Stimulated activated memory B cell treated with anti-CD40 and anti-IgM and Interleukin-4, amounts not matched to agents 10 μg/mL and 1 μg/mL and 100 μg/mL, for 72 hours (primary cell): ENCODE measurements around the gene CPNE2.

ENCODE experiments used
- ATAC-seq: fragments of 150-1000 bp; cut with Tn5 transposase; 2 replicates; pipeline ENCODE4 v1.10.0; 2021
- H3K27ac Mint-ChIP-seq: one replicate; pipeline ENCODE4 v1.8.0; 2022; ENCODE audit warnings: mild to moderate bottlenecking, mixed read lengths
- H3K27me3 Mint-ChIP-seq: one replicate; pipeline ENCODE4 v1.8.0; 2022; ENCODE audit warnings: mixed read lengths
- H3K36me3 Mint-ChIP-seq: one replicate; pipeline ENCODE4 v1.8.0; 2022; ENCODE audit warnings: mixed read lengths
- H3K4me1 Mint-ChIP-seq: one replicate; pipeline ENCODE4 v1.8.0; 2022; ENCODE audit warnings: mixed read lengths
- H3K4me3 Mint-ChIP-seq: one replicate; pipeline ENCODE4 v1.8.0; 2022; ENCODE audit warnings: mild to moderate bottlenecking, moderate library complexity, mixed read lengths
- H3K9me3 Mint-ChIP-seq: one replicate; pipeline ENCODE4 v1.8.0; 2022; ENCODE audit warnings: mixed read lengths

CPNE2 gene

DNA sequence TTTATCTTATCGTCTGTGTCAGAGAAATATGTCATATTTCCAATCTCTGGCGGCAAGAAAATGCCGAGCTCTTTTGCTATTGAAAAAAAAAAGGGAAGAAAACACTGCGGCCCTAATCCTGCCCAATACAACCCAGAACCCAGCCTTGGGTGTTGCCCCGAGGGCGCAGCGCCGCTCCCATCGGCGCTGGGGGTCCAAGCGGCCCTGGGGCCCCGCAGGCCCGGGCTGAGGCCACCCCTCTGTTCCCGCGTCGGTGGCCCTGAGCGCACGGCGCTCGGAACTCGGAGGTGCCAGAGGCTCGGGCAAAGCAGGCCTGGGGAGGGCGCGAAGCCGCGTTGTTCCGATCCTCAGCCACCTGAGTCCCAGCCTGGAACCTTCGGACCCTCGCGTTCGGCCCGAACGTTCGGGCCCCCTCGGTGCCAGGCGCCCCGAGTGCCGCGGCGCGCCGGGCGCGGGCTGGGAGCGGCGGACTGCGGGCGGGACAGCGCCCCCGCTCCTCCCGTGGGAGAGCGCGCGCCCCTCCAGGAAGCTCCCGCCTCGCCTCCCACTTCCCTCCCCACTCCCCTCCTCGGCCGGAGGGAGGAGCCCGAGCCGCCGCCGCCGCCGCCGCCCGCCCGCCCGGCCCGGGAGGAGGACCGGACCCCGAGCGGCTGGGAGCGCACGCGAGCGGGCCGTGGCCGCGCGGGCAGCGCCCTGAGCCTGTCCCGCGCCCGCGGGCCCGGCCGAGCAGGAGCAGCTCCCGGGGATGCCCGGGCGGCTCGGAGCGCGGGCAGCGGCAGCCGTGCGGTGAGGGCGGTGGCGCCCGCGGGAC, at the start of gene CPNE2:
Gene CPNE2 (plus strand): TSS at position 609 of the 811 bp plus-strand sequence. CDS start 18,160 bp downstream, outside the sequence.
- H3K4me3 Mint-ChIP-seq: peak within 1 kb of the TSS; percentile 81
- no peaks in the 10 kb centered on the region for H3K36me3 Mint-ChIP-seq
- peak; percentile 62 for ATAC-seq
- H3K9me3 Mint-ChIP-seq: no peaks in the 10 kb centered on the region
- H3K27me3 Mint-ChIP-seq: peaks cover 20% of the 10 kb centered on the region
- peak within 1 kb of the TSS; percentile 60 for H3K27ac Mint-ChIP-seq
- peaks cover 13% of the 10 kb centered on the region for H3K4me1 Mint-ChIP-seq

DNA sequence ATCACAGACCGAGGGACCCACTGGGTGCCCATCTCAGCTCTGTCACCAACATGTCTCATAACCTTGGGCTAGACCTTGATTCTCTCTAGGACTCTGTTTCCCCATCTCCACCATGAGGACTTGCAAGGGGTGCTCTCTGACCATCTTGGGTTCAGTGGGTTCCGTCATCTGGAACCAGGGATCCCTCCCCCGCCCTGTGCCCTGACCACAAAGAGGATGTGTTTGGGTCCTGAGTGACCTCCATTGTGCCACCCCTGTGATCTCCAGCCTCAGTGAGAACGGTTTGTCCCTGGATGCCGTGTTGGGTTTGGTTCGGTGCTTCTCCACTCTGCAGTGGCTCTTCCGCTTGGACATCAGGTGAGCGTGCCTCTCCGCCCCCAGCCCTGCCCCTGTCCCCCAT, 49.1 kb upstream of the CPNE2 start:
- peaks cover 64% of the 10 kb centered on the region for H3K36me3 Mint-ChIP-seq
- H3K4me3 Mint-ChIP-seq: peak overlapping the region; percentile 39

DNA sequence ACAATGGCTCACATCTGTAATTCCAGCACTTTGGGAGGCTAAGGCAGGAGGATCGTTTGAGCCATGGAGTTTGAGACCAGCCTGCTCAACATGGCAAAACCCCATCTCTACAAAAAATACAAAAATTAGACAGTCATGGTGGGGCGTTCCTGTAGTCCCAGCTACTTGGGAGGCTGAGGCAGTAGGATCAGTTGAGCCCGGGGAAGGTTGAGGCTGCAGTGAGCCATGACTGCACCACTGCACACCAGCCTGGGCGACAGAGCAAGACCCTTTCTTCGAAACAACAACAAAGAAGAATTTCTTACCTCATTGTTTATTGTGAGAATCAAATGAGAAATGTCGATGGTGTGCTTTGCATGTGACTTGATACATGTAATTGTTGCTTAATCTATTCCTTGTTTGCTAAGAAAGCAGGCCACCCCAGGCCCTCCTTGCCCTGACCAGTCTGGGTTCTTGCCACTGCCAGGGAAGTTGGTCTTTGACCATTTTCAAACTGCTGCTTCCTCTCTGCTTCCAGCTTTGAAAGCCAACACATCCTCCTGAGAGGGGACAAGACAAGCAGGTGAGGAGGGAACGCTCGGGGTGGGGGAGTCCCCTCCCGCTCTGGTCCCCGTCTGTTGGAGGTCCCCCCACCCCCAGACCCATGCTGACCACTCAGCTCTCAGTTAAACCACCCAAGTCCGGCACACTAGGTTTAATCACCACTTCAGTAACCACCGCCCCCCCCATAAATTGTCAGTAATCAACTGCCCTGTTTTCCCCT, 47.3 kb upstream of the CPNE2 start:
- Mint-ChIP-seq H3K36me3 (peaks cover 66% of the 10 kb centered on the region), H3K4me3 (peak overlapping the region; percentile 50), H3K4me1 (peaks cover 94% of the 10 kb centered on the region)

More for the DNA sequence above, 49.1 kb upstream of the CPNE2 start:
- no peaks in the 10 kb centered on the region for H3K27me3 Mint-ChIP-seq
- ATAC-seq: no peak
- H3K9me3 Mint-ChIP-seq: no peaks in the 10 kb centered on the region
- H3K27ac Mint-ChIP-seq: peak overlapping the region; percentile 97
- H3K4me1 Mint-ChIP-seq: peaks cover 96% of the 10 kb centered on the region

GRCh38 chr16:57045694-57046381, 46.5 kb upstream of the CPNE2 start:
- peak; percentile 65 for ATAC-seq
- Mint-ChIP-seq H3K9me3 (no peaks in the 10 kb centered on the region), H3K27me3 (no peaks in the 10 kb centered on the region), H3K4me1 (peaks cover 94% of the 10 kb centered on the region), H3K36me3 (peaks cover 65% of the 10 kb centered on the region), H3K27ac (peak overlapping the region; percentile 97), H3K4me3 (peak overlapping the region; percentile 50)

More for the DNA sequence above, 47.3 kb upstream of the CPNE2 start:
- no peaks in the 10 kb centered on the region for H3K9me3 Mint-ChIP-seq
- H3K27ac Mint-ChIP-seq: peak overlapping the region; percentile 97
- H3K27me3 Mint-ChIP-seq: no peaks in the 10 kb centered on the region
- ATAC-seq: no peak

- Mint-ChIP-seq H3K36me3 (peaks cover 79% of the 10 kb centered on the region), H3K9me3 (no peaks in the 10 kb centered on the region), H3K4me3 (peak overlapping the region; percentile 18), H3K4me1 (peaks cover 94% of the 10 kb centered on the region), H3K27ac (peak overlapping the region; percentile 97), H3K27me3 (no peaks in the 10 kb centered on the region)
- no peak for ATAC-seq
Observed at GRCh38 chr16:57048095-57048494, 44.3 kb upstream of the CPNE2 start.

- peak overlapping the region; percentile 97 for H3K27ac Mint-ChIP-seq
- H3K9me3 Mint-ChIP-seq: no peaks in the 10 kb centered on the region
- peaks cover 78% of the 10 kb centered on the region for H3K36me3 Mint-ChIP-seq
- ATAC-seq: peak; percentile 62
- H3K4me1 Mint-ChIP-seq: peaks cover 88% of the 10 kb centered on the region
- H3K4me3 Mint-ChIP-seq: peak overlapping the region; percentile 63
- H3K27me3 Mint-ChIP-seq: no peaks in the 10 kb centered on the region
Observed at GRCh38 chr16:57049678-57050077, 42.7 kb upstream of the CPNE2 start.

DNA sequence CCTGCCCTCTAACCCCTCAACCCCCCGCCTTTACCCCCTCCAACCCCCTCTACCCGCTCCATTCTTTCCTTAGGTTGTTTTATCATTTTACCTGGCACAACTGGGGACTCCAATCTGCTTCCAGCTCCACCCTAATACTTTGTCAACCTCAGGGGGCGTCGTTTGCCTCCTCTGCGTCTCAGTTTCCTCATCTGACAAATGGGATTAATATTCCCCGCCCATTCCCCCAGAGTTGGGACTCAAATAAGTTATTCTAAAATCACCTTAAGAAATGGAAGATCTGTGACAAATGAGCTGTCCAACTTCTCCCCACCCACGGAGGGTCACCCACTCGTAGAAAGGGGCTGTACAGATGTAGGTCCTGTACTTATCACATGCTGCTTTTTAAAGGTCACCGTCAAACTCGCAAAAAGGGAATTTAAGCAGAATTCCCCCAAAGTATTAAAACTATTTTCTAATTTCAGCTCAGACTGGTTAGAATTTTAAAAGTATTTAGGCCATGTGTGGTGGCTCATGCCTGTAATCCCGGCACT, 40.6 kb upstream of the CPNE2 start:
- peak overlapping the region; percentile 78 for H3K4me3 Mint-ChIP-seq
- H3K4me1 Mint-ChIP-seq: peaks cover 68% of the 10 kb centered on the region
- ATAC-seq: peak; percentile 79
- H3K27me3 Mint-ChIP-seq: no peaks in the 10 kb centered on the region
- peaks cover 79% of the 10 kb centered on the region for H3K36me3 Mint-ChIP-seq
- peak overlapping the region; percentile 97 for H3K27ac Mint-ChIP-seq
- H3K9me3 Mint-ChIP-seq: no peaks in the 10 kb centered on the region

GRCh38 chr16:57053206-57053605, 39.2 kb upstream of the CPNE2 start:
- Mint-ChIP-seq H3K9me3 (no peaks in the 10 kb centered on the region), H3K27me3 (no peaks in the 10 kb centered on the region), H3K27ac (peak overlapping the region; percentile 97), H3K4me3 (peak overlapping the region; percentile 27), H3K4me1 (peaks cover 53% of the 10 kb centered on the region), H3K36me3 (peaks cover 74% of the 10 kb centered on the region)
- ATAC-seq: no peak

DNA sequence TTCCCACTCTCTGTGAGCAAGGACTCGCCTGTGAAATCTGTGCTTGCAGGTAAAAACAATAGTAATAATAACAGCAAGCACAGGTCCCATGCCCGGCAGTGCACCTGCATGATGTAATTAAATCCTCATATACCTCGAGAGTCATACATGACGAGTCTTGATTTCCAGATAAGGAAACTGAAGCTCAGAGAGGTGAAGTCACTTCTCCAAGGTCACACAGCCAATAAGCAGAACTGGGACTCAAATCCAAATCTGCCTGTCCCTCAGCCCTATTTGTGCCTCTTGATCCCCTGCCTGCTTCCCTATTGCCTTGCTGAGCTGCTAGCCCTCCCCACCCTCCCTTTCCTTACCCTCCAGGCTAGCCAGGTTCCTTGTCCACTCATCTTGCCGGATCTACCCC, 38.0 kb upstream of the CPNE2 start:
- H3K4me1 Mint-ChIP-seq: peaks cover 43% of the 10 kb centered on the region
- no peaks in the 10 kb centered on the region for H3K27me3 Mint-ChIP-seq
- H3K36me3 Mint-ChIP-seq: peaks cover 68% of the 10 kb centered on the region
- no peaks in the 10 kb centered on the region for H3K9me3 Mint-ChIP-seq
- no peak for ATAC-seq
- no peak overlapping the region for H3K4me3 Mint-ChIP-seq
- H3K27ac Mint-ChIP-seq: peak overlapping the region; percentile 97

GRCh38 chr16:57054771-57055170, 37.6 kb upstream of the CPNE2 start:
- no peak for ATAC-seq
- H3K4me1 Mint-ChIP-seq: peaks cover 43% of the 10 kb centered on the region
- no peaks in the 10 kb centered on the region for H3K27me3 Mint-ChIP-seq
- H3K4me3 Mint-ChIP-seq: no peak overlapping the region
- peak overlapping the region; percentile 97 for H3K27ac Mint-ChIP-seq
- H3K9me3 Mint-ChIP-seq: no peaks in the 10 kb centered on the region
- H3K36me3 Mint-ChIP-seq: peaks cover 70% of the 10 kb centered on the region

DNA sequence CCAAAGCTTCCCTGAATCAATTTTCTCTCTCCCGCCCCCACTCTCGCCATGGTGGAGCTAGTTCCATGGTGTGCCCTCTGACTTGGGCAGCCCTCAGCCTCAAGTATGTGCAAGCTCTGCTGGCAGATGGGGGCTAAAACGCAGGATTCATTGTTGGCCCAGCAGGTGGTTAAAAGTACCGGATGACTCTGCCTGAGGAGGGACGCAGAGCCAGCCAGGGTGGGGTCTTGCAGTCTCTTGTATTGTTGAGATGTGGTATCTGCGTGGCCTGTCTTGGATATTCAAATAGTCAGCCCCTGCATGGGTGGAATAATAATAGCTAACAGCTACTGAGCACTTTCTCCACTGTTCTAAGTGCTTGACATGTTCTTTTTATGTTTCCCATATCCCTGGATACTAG, 36.7 kb upstream of the CPNE2 start:
- peaks cover 41% of the 10 kb centered on the region for H3K4me1 Mint-ChIP-seq
- peaks cover 73% of the 10 kb centered on the region for H3K36me3 Mint-ChIP-seq
- H3K4me3 Mint-ChIP-seq: no peak overlapping the region

GRCh38 chr16:57058291-57058861, 34.0 kb upstream of the CPNE2 start:
- Mint-ChIP-seq H3K27me3 (no peaks in the 10 kb centered on the region), H3K4me1 (peaks cover 17% of the 10 kb centered on the region), H3K27ac (peak overlapping the region; percentile 20), H3K9me3 (no peaks in the 10 kb centered on the region), H3K36me3 (peaks cover 70% of the 10 kb centered on the region), H3K4me3 (no peak overlapping the region)
- peak; percentile 17 for ATAC-seq

More for the DNA sequence above, 36.7 kb upstream of the CPNE2 start:
- ATAC-seq: no peak
- Mint-ChIP-seq H3K27ac (no peak overlapping the region), H3K9me3 (no peaks in the 10 kb centered on the region), H3K27me3 (no peaks in the 10 kb centered on the region)

DNA sequence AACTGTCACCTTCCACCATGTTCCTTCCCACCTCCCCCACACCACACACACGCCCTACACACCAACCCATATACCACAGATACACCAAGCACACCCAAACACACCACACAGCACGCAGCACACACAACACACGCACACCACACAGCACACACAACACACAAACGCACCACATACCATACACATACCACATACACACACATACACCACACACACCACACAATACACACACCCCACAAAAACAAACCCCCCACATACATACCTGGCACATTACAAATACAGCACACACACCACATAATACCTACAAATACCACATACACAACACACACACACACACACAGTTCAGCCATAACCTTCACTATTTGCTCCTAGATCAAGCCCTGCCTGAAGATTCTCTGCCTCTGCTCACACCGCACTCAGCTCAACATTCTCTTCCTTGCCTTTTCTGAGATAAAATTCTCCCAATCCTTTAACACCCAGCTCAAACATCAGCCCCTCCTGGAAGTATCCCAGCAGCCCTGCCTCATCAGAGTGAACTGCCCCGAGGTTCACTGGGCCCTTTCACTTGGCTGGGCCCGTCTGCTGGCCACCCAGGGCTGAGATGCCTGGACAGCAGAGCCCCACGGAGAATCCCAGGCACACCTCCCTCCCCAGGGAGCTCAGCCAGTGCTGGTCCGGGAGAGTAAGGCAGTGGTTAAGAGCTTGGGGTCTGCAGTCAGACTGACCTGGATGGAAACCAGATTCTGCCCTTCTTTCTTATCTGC, 31.9 kb upstream of the CPNE2 start:
- H3K27ac Mint-ChIP-seq: peak overlapping the region; percentile 21
- H3K27me3 Mint-ChIP-seq: no peaks in the 10 kb centered on the region
- H3K4me3 Mint-ChIP-seq: no peak overlapping the region
- H3K4me1 Mint-ChIP-seq: peaks cover 23% of the 10 kb centered on the region
- H3K9me3 Mint-ChIP-seq: no peaks in the 10 kb centered on the region
- ATAC-seq: no peak
- H3K36me3 Mint-ChIP-seq: peaks cover 66% of the 10 kb centered on the region
